DMS53 treated with DMSO at 0.1 percent for 48 hours (cell line): ENCODE measurements around the gene CLDN12.

ENCODE experiments used
- DNase-seq: peaks from one replicate; lab custom pipeline; 2025; ENCODE audit not compliant: unreplicated experiment; lab: John Stamatoyannopoulos, UW

The CLDN12 gene

DNA sequence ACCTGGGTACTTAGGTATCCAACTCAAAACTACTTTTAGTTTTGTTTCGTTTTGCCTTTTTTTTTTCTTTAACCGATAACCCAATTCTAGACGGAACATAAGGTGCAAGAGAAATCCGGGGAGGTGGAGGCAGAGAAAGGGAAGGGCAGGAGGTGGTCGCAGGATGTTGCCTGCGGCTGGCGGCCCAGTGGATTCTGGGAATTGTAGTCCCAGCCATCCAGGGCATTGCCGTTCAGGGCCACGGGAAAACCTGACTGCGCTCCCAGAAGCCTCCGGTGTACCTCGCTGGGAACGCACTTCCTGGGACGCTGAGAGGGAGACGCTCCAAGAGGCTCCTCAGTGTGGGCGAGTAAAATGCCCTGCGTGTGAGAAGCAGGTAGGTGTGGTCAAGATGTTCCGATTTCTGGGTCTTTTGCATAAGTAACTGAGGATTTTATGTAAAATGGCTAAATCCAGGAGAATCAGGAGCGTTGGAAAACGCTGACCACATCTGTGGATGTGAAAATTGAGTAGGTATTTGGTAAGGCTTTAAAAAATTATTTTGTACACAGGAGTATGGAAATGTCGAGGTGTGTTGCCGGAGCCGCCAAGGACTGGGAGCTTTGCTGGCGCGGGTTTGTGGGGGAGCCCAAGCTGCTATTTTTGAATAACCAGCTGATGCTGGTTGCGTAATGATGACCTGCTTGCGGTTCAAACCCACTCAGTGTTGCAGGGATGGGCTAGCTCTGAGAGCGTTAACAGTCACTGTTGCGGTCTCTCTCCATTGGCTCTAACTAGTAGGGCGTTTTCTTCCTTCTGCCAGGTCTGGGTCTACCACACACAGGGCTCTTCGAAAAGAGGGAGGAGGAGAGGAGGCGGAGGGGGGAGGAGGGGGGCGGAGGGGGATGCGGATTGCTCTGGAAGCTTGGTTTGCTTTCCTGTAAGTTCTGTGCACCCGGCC is at the start of gene CLDN12:
Gene CLDN12, plus strand, starts transcription at position 288 of the 940 bp plus-strand sequence. CDS start 9,216 bp downstream, outside the sequence.
- DNase-seq = peak; percentile 93

DNA sequence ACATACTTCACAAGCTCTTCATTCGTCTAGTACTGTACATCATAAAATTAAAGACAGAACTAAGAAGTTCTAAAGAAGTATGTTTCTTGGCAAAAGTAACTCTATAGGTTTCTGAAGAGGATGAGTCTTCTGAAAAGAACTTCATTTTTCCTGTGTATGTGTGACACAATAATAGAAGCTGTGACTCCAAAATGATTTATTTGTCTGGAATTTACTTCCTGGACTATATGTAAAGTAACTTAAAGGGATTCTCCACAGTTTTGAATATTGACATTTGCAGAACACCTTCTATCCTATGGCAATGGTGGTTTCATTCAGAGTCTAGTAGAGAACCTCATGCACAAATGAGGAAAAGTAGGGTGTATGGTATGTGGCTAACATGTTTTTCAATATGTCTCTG is 19.8 kb upstream of the CLDN12 start:
- DNase-seq = no peak

DNA sequence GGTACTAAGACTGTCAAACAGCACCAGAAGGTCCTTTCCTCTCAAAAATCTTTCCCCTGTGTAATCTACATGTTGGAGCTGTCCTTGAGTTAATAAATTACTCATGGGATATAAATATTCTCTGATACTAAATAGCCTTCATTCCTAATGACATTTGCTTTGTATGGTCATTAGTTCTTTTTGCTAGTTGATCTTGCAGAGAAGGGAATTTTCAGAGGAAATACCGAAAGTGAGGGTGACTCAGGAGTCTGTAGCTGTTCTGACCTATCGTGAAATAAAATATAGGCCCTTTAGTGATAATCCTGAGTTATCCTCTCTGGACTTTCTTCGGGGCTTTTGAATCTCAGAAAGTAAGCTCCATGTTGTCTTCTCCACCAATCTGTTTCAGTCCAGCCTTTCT is 19.4 kb upstream of the CLDN12 start:
- no peak for DNase-seq

DNA sequence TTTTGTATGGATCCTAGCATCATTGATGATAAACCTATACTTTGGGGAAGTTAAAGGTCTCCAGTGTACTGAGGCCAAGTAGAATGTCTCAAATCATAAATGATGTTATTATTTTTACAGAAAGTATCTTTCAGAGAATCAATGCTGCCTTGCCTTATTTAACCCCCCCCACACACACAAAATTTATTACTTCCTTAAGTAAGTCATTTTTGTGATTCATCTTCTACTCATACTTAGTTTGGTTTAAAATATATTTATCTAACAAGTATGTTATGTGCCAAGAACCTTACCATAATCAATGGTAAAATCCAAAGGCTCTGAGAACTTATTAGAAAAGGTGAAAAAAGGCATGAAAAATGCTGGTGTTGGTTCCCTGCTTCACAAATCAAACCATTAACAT is 18.8 kb upstream of the CLDN12 start:
- no peak for DNase-seq

GRCh38 chr7:90387470-90388240 is 15.6 kb upstream of the CLDN12 start:
- DNase-seq = no peak

DNA sequence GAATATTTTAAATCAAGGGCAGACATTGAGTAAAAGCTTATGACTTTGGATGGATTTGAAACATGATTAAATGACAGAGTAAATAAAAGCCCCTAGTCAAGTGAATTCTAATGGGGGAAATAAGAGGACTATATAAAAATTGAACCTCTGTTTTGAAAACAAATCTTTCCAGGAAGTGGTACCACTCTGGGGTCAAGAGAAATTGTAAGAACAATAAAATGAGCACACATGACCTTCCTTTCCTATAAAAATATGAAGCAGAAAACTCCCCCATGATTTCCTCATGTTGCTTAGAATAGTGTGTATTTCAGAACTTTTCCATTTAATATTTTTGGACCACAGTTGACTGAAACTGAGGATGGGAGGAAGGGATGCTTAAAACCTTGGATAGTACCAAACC is 12.3 kb upstream of the CLDN12 start:
- DNase-seq = no peak

GRCh38 chr7:90391488-90391887 is 11.8 kb upstream of the CLDN12 start:
- no peak for DNase-seq

DNA sequence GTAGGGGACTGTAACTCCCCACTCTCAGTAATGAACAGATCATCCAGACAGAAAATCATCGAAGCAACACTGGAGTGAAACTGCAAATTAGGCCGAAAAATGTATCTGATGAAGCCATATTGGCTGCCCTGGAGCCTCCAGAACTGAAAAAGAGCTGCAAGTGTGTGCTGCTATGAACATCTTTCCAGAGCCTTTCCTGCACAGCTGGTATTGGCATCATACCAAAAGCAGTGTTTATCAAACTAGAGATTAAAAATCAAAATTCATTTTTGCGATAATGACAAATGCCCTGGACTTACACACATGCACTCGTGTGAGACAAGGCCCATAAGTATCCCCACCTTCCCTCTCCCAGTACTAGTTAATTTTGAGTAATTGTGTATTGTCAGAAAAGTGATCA is 6.8 kb upstream of the CLDN12 start:
- no peak for DNase-seq

DNA sequence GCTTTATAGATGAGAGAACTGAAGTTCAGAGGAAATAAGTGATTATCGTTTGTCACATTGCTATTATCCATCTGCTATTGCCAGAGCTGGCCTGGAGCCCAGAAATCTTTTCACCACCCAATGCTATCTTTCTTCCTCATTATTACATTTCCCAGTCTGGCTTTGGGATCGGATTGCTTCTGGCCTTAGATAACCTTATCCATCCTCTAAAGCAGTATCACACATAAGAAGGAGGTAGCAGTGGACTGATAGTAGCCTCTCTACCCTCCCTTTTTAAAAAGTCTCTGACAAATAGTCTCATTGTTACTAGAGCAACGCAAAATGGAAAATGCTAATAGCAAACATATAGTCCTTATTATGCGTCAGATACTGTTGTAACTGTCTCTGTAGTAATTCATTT is 1.3 kb upstream of the CLDN12 start:
- DNase-seq = no peak

- no peak for DNase-seq
Measured at GRCh38 chr7:90402785-90403173, 482 bp upstream of the CLDN12 start.

- no peak for DNase-seq
Measured at GRCh38 chr7:90404777-90405176, 1.5 kb downstream of the CLDN12 start.

DNA sequence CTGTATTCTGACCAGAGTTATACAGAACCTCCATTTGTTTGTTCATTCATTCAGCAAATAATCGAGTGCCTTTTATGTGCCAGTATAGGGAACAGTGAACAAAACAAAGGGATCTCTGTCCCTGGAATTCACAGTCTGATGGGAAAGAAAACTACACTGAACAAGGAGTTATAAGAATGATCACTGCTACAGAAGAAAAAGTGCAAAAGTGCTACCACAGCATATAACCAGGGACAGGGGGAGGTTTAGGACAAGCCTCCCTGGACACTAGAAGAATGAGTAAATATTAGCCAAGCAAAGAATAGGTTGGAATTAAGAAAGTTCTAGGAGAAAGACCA is 4.2 kb downstream of the CLDN12 start:
- DNase-seq = no peak

- no peak for DNase-seq
Measured at GRCh38 chr7:90408142-90408541, 4.9 kb downstream of the CLDN12 start.

DNA sequence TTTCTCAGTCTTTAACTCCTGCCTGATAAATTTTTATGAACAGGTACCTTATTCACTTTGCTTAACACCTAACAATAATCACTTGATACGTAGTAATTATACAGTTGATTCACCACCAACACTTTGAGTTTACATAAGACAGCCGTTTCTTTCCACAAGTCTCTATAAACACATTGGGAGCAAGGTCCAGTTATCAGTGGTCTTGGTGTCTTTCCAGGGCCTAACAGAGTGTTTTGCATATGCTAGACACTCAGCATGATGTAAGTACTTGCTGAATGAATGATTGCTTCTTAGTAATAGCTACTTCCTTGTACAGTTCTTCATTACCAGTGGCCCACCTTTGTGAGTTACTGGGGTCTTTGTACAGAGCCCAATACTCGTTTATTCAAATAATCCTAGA is 6.4 kb downstream of the CLDN12 start:
- DNase-seq = no peak

GRCh38 chr7:90411510-90411909 is 8.2 kb downstream of the CLDN12 start:
- peak; percentile 80 for DNase-seq

GRCh38 chr7:90412458-90413184 is 9.4 kb downstream of the CLDN12 start:
- peak; percentile 23 for DNase-seq

DNA sequence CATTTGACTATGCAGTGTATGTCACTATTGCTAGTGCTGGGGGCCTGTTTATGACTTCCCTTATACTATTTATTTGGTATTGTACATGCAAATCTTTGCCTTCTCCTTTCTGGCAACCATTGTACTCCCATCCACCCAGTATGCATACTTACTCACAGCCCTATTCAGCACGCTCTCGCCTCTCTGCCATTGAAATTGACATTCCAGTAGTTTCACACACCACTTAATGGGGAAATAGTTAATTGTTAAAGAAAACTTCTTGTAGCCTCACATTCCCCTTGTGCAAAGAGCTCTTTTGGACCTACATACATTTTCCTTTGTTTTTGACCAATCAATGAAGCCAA is 9.9 kb downstream of the CLDN12 start:
- no peak for DNase-seq

GRCh38 chr7:90421651-90422050 is 18.4 kb downstream of the CLDN12 start:
- DNase-seq = no peak

DNA sequence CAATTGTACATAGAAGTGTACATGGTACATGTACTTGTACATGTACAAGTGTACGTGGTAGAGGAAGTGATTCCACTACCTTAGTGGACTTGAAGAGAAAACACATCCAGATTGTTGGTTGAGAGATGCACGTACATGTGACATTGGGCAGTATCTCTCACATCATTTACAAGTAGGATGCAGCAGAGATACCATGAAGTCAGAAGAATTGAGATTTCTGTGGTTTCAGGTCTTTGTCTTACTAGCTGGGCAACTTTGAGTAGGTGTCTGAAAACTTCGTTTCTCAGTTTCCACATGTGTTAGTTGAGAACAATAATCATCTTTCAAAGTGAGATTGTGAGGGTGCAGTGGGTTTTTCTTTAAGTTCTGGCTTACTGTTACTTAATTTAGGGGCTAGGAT is 21.5 kb downstream of the CLDN12 start:
- DNase-seq = no peak

- peak; percentile 67 for DNase-seq
Measured at GRCh38 chr7:90425376-90425775, 22.1 kb downstream of the CLDN12 start.

- DNase-seq = no peak
Measured at GRCh38 chr7:90430614-90431460, 27.6 kb downstream of the CLDN12 start.
